Islet precursor cell (in vitro differentiated cells): Measurements from ENCODE around the gene ZFTA.
"Not testable (repeated sequence)": the region's sequence is repeated elsewhere in the genome, so short reads cannot be mapped to it uniquely, and the experiment has no call there.

ENCODE experiments used
- DNase-seq: peaks from one replicate; pipeline ENCODE4 v3.0.0-alpha.2; 2018

The ZFTA gene

GRCh38 chr11:63768237-63769041, at the start of gene ZFTA:
TSS of gene ZFTA (minus strand) at chr11:63768775. CDS start at chr11:63768622, 153 bp downstream.
- peak; percentile 68 for DNase-seq

DNA sequence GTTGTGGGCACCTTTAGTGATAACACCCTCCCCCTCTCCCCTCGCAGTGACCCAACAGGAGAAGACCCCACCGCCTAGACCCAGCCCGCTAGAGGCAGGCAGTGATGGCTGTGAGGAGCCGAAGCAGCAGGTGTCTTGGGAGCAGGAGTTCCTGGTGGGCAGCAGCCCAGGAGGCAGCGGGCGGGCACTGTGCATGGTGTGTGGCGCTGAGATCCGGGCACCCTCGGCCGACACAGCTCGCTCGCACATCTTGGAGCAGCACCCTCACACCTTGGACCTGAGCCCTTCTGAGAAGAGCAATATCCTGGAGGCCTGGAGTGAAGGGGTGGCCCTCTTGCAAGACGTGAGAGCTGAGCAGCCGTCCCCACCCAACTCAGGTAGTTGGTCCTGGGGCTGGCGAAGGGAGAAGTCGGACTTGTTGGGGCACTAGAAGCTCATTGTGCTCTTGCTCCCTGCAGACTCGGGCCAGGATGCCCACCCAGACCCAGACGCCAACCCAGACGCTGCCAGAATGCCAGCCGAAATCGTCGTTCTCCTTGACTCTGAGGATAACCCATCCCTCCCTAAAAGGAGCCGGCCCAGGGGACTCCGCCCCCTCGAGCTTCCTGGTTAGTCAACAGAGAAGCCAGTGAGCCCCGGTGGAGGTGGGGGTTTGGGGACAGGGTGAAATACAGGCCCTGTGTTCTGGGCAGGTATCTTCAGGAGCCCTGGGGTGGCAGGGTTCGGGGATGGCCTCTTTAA, 49.4 kb upstream of the ZFTA start:
- no peak for DNase-seq

GRCh38 chr11:63816732-63817131, 48.2 kb upstream of the ZFTA start:
- DNase-seq, result no peak

GRCh38 chr11:63816166-63816565, 47.6 kb upstream of the ZFTA start:
- DNase-seq, result no peak

DNA sequence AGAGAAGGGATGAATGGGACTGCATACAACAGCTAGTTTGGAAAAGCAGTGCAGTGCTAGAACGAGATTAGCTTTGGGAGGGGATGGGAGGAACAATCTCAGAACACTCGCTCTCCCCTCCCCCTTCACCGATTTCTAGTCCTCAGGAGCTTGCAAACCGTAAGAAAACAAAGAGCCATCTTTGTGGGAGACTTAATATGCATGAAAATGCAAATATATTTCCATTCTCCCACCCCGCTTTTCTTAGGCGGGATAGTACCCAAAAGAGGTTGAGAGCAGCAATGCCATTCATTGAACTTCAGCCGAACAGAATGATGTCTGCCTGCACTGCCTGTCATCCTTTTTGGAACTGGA, 45.8 kb upstream of the ZFTA start:
- no peak for DNase-seq

GRCh38 chr11:63813563-63814382, 45.2 kb upstream of the ZFTA start:
- DNase-seq, result peak; percentile 69

DNA sequence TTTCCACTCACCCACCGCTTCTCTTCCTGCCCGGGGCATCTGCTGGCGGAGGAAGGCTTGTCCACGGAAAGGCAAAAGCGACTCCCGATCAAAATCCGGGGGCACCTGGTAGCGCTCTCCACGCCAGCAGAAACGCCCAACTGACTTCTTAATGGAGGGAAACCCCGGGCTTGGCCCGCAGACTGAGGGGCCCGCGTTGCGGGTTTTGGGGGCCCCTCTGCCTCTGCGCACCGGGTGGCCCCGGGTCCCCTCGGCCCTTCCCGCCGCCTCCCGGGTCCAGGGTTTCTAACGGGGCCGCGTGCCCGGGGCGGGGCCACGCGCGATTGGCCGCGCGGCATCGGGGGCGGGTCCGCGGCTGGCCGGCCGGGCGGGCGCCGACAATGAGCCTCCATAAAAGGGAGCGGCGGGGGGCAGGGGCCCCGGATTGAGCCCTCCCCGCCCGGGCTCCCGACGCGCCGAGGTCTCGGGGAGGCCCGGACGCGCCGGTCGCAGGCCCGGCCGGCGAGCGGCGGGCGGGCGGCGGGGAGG, 44.5 kb upstream of the ZFTA start, which contains the start of gene SPINDOC:
Gene SPINDOC, plus strand, starts transcription at position 422 of the 528 bp plus-strand sequence. CDS start 231 bp downstream, outside the sequence.
- peak; percentile 79 for DNase-seq

GRCh38 chr11:63811522-63811921, 42.9 kb upstream of the ZFTA start:
- no peak for DNase-seq

GRCh38 chr11:63810383-63810782, 41.8 kb upstream of the ZFTA start:
- not testable (repeated sequence) for DNase-seq

- DNase-seq, result peak; percentile 91
Measured at GRCh38 chr11:63805844-63806415, 37.4 kb upstream of the ZFTA start.

- peak; percentile 62 for DNase-seq
Measured at GRCh38 chr11:63804259-63804658, 35.7 kb upstream of the ZFTA start.

- peak; percentile 93 for DNase-seq
Measured at GRCh38 chr11:63802637-63803414, 34.3 kb upstream of the ZFTA start.

- DNase-seq, result no peak
Measured at GRCh38 chr11:63800921-63801320, 32.3 kb upstream of the ZFTA start.

DNA sequence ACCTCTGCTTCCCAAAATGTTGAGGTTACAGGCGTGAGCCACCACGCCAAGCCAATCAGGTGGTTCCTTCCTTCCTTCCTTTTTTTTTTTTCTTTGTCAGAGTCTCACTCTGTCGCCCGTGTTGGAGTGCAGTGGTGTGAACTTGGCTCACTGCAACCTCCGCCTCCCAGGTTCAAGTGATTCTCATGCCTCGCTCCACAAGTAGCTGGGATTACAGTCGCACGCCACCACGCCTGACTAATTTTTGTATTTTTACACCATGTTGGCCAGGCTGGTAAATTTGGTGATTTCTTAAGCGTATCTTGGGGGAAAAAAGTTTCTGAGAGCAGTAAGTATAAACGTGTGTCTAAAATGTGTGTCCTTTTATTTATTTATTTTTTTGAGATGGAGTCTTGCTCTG, 26.5 kb upstream of the ZFTA start:
- no peak for DNase-seq

DNA sequence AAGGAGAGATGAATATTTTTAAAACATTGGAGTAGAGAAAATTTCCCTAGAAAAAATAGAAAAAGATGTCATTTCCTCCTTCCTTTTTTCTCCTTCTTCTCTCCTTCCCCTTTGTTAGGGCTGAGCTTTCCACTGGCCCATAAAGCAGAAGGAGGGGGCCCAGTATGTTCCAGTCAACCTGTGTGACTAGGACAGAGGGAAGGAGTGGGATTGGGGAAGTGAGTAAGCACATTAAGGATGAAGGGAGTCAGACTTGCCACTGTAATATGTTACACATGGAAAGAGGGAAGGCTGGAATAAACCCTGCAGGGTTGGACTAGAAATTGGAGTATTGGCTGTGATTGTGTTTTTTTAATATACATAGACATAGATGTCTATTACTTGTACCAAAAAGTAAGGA, 24.6 kb upstream of the ZFTA start:
- no peak for DNase-seq

- no peak for DNase-seq
Measured at GRCh38 chr11:63791495-63792167, 23.1 kb upstream of the ZFTA start.

- no peak for DNase-seq
Measured at GRCh38 chr11:63785823-63786222, 17.2 kb upstream of the ZFTA start.

GRCh38 chr11:63783925-63784592, 15.5 kb upstream of the ZFTA start:
- DNase-seq, result peak; percentile 68

GRCh38 chr11:63782749-63783148, 14.2 kb upstream of the ZFTA start:
- DNase-seq, result no peak

- no peak for DNase-seq
Measured at GRCh38 chr11:63779039-63779438, 10.5 kb upstream of the ZFTA start.

DNA sequence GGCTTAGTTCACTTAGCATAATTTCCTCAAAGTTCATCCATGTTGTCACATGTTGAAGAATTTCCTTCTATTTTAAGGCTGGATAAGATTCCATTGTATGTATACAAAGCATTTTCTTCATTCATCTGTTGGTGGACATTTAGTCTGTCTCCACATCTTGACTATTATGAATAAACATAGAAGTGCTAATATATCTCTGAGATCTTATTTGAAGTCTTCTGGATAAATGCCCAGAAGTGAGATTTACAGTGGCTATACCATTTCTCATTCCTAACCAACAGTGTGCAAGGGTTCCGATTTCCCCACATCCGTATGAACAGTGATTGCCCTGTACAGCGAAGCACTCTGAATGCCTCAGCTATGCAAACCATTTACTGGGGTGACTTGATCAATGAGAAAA, 6.6 kb upstream of the ZFTA start:
- no peak for DNase-seq
